ENCODE data around the gene RYR3. TPM values are rescaled to one million over a fixed set of nuclear protein-coding genes. Genes with fewer than 3 reads are reported as not detected.

RYR3 gene
- total and polyA plus RNA-seq, 2 of the 13 experiments (the other 11 are each of a cell fraction or from before 2014, with no cell fraction given) = not detected

GRCh38 chr15:33473005-33473404 lies 162.2 kb downstream of the RYR3 start (continued):
- TF ChIP-seq GFI1 (CRISPR knock-in tag; IDR thresholded peaks at IDR 0.05; ENCODE audit: borderline replicate concordance) (no peak), SMAD1 (CRISPR knock-in tag; IDR thresholded peaks at IDR 0.05; ENCODE audit: borderline replicate concordance, low read depth) (no peak), MEIS2 (CRISPR knock-in tag; IDR thresholded peaks at IDR 0.05) (no peak), CTCF (CRISPR knock-in tag; IDR thresholded peaks at IDR 0.05) (no peak), ZBTB46 (CRISPR knock-in tag; IDR thresholded peaks at IDR 0.05; ENCODE audit: borderline replicate concordance) (no peak), YY1 (IDR thresholded peaks at IDR 0.05; ENCODE audit: insufficient read depth, insufficient replicate concordance, low read depth, low read length) (no peak), PITX1 (CRISPR knock-in tag; IDR thresholded peaks at IDR 0.05) (no peak)

GRCh38 chr15:33473714-33474113 lies 162.9 kb downstream of the RYR3 start:
- POLR2A ChIA-PET = no interaction called here
- CTCF ChIA-PET (ENCODE audit: low intra/inter-chr PET ratio, low total read pairs) = no interaction called here
- TF ChIP-seq ZBTB25 (CRISPR knock-in tag; IDR thresholded peaks at IDR 0.05) (no peak), UBTF (CRISPR knock-in tag; IDR thresholded peaks at IDR 0.05) (no peak), CBFB (CRISPR knock-in tag; IDR thresholded peaks at IDR 0.05) (no peak), RFXANK (CRISPR knock-in tag; IDR thresholded peaks at IDR 0.05) (no peak), NFATC3 (CRISPR knock-in tag; IDR thresholded peaks at IDR 0.05) (no peak), PRDM10 (CRISPR knock-in tag; IDR thresholded peaks at IDR 0.05; ENCODE audit: low read depth) (no peak)

More at GRCh38 chr15:33473714-33474113, 162.9 kb downstream of the RYR3 start:
- Histone ChIP-seq H4K20me1 (ENCODE audit: insufficient read depth, low read length) (no peaks in the 10 kb centered on the region), H3K4me3 (replicated peaks in 1 of 3; ENCODE audit: insufficient read depth in 1 of 3, low read depth in 2 of 3, low read length in 3 of 3) (no peak overlapping the region), H3K27me3 (ENCODE audit: control insufficient read depth in 1 of 2, insufficient read depth in 2 of 2, low read length in 2 of 2) (no peaks in the 10 kb centered on the region), H2AFZ (ENCODE audit: low read length) (no peak overlapping the region), H3K9me3 (ENCODE audit: low read length) (no peaks in the 10 kb centered on the region), H3K79me2 (ENCODE audit: insufficient read depth, low read length) (no peaks in the 10 kb centered on the region), H3K36me3 (replicated peaks in 1 of 2; ENCODE audit: control insufficient read depth in 1 of 2, insufficient read depth in 2 of 2, low read length in 2 of 2) (no peaks in the 10 kb centered on the region), H3K4me2 (ENCODE audit: low read depth, low read length) (no peak overlapping the region), H3K9ac (ENCODE audit: insufficient read depth, low read depth, low read length) (no peak overlapping the region), H3K27ac (ENCODE audit: extremely low read length, insufficient read depth, low read length) (no peak overlapping the region), H3K4me1 (ENCODE audit: insufficient read depth, low read length) (no peaks in the 10 kb centered on the region)
- 17% methylated on average over 4 of the region's 4 CpGs for WGBS (ENCODE audit: low lambda C conversion rate)
- in situ Hi-C loops (cut with HindIII; ENCODE audit: extremely low pct_ligation_motif_present, low pct_unique_long_range_greater_than_20kb) (no loop called here), intact Hi-C loops (cut with micrococcal nuclease; ENCODE audit: unreplicated experiment) (no loop called here)
- no TSS peak for BruUV-seq (replicated peaks)
- DNase-seq (ENCODE audit: low spot score) (no peak), ATAC-seq (no peak), FAIRE-seq (no peak)

All from HepG2 (cell line).